Measurements from ENCODE around the gene SPEM1.

DNA sequence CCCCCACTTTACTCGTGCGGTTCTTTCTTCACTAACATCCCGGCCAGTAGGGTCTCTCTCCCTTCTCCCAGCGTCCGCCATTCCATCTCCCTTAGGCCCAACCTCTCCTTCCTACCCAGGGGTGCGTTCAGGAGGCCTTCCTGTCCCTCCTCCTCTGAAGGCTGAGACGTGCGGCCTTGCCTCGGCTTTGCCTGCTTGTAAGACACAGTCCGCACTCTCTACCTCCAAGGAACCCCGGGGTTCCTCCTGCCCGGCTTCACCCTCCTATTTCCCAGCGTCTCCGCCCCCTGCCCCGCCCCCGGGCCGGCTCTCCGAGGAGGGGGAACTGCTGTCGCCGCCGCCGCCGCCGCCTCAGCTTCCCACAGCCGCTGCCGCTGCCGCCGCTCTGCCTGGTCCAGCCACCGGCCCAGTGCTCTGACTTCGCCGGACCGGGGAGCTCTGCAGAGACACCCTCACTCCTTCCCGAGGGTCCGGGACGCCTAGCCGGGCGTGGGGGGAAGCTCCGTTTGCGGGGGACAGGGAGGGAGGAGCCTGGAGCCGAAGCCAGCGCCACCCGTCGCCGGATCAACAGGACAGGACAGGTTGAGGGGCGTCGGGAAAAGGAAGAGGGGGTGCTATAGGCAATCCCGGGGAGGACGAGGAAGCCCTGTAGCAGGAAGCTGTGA, 18.0 kb downstream of the SPEM1 start:
- TF ChIP-seq, protein P1, sequence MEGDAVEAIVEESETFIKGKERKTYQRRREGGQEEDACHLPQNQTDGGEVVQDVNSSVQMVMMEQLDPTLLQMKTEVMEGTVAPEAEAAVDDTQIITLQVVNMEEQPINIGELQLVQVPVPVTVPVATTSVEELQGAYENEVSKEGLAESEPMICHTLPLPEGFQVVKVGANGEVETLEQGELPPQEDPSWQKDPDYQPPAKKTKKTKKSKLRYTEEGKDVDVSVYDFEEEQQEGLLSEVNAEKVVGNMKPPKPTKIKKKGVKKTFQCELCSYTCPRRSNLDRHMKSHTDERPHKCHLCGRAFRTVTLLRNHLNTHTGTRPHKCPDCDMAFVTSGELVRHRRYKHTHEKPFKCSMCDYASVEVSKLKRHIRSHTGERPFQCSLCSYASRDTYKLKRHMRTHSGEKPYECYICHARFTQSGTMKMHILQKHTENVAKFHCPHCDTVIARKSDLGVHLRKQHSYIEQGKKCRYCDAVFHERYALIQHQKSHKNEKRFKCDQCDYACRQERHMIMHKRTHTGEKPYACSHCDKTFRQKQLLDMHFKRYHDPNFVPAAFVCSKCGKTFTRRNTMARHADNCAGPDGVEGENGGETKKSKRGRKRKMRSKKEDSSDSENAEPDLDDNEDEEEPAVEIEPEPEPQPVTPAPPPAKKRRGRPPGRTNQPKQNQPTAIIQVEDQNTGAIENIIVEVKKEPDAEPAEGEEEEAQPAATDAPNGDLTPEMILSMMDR (IDR thresholded peaks at IDR 0.05; ENCODE audit: insufficient read depth, low read depth, low read length) = no peak
- TF ChIP-seq EZH2 (IDR thresholded peaks at IDR 0.05; ENCODE audit: insufficient read depth, low read length) = peak; percentile 64

Measured in astrocyte (in vitro differentiated cells and primary cell).